HepG2 (cell line): Measurements from ENCODE around the gene EPB41L2. TPM values are rescaled to one million over a fixed set of nuclear protein-coding genes. Genes with fewer than 3 reads are reported as not detected.

Experiments
- ARID2 ChIP-seq: sonication (generic); formaldehyde crosslinking; IDR thresholded peaks from 2 replicates; pipeline ENCODE4 v1.8.1; 2022; ENCODE audit warnings: mild to moderate bottlenecking, missing genetic modification reagents, borderline replicate concordance
- ARNT ChIP-seq: fragments of 450-650 bp; IDR thresholded peaks from 2 replicates; pipeline ENCODE4 v1.6.1; 2017
- ATF2 ChIP-seq: sonication (generic); formaldehyde crosslinking; IDR thresholded peaks from 2 replicates; pipeline ENCODE4 v1.4.0; 2020; ENCODE audit warnings: missing genetic modification reagents
- CEBPG ChIP-seq: IDR thresholded peaks from 2 replicates; pipeline ENCODE4 v1.6.1; 2016
- EP300 ChIP-seq, 3 experiments: sonication (generic) in 1 of 3; formaldehyde crosslinking in 1 of 3; IDR thresholded peaks; 2 replicates each; pipeline versions ENCODE4 v1.5.1 to v1.6.1; 2011 to 2020; ENCODE audit warnings: low read depth in 2 of 3, low read length in 2 of 3, borderline replicate concordance in 1 of 3, improper control_type of control experiment in 1 of 3, mild to moderate bottlenecking in 1 of 3, missing genetic modification reagents in 1 of 3, moderate library complexity in 1 of 3
- FOXP4 ChIP-seq: sonication (generic); formaldehyde crosslinking; IDR thresholded peaks from 2 replicates; pipeline ENCODE4 v1.4.0; 2020; ENCODE audit warnings: missing genetic modification reagents
- IRF1 ChIP-seq: sonication (generic); formaldehyde crosslinking; IDR thresholded peaks from 2 replicates; pipeline ENCODE4 v1.4.0; 2020; ENCODE audit warnings: low read depth, mild to moderate bottlenecking, missing genetic modification reagents
- MTERF4 ChIP-seq: sonication (generic); formaldehyde crosslinking; IDR thresholded peaks from 2 replicates; pipeline ENCODE4 v1.8.0; 2023; ENCODE audit warnings: mild to moderate bottlenecking, missing genetic modification reagents
- MYPOP ChIP-seq: sonication (generic); formaldehyde crosslinking; IDR thresholded peaks from 2 replicates; pipeline ENCODE4 v1.8.1; 2023; ENCODE audit warnings: mild to moderate bottlenecking, moderate library complexity, missing genetic modification reagents
- RXRB ChIP-seq: IDR thresholded peaks from 2 replicates; pipeline ENCODE4 v1.6.1; 2016; ENCODE audit warnings: borderline replicate concordance, missing genetic modification reagents, missing compliant biosample characterization
- SALL2 ChIP-seq: sonication (generic); formaldehyde crosslinking; IDR thresholded peaks from 2 replicates; pipeline ENCODE4 v1.8.1; 2023; ENCODE audit warnings: mild to moderate bottlenecking, missing genetic modification reagents, inconsistent platforms
- TCF12 ChIP-seq, 2 experiments: fragments of 450-650 bp in 1 of 2; sonication (generic) in 1 of 2; formaldehyde crosslinking in 1 of 2; IDR thresholded peaks; 2 replicates each; pipeline versions ENCODE4 v1.6.1 to v1.8.0; 2017 to 2022; ENCODE audit warnings: antibody characterized with exemption in 1 of 2, mild to moderate bottlenecking in 1 of 2, missing genetic modification reagents in 1 of 2, moderate library complexity in 1 of 2
- TEAD3 ChIP-seq: optimal IDR thresholded peaks from 2 replicates; pipeline ENCODE3; 2016; ENCODE audit warnings: borderline replicate concordance
- TEF ChIP-seq: sonication (generic); formaldehyde crosslinking; IDR thresholded peaks from 2 replicates; pipeline ENCODE4 v1.5.0; 2020; ENCODE audit warnings: missing genetic modification reagents
- ZFP36L2 ChIP-seq: sonication (generic); formaldehyde crosslinking; IDR thresholded peaks from 2 replicates; pipeline ENCODE4 v1.4.0; 2020; ENCODE audit warnings: missing genetic modification reagents
- ZMYM4 ChIP-seq: sonication (generic); formaldehyde crosslinking; IDR thresholded peaks from 2 replicates; pipeline ENCODE4 v1.8.1; 2023; ENCODE audit warnings: mild to moderate bottlenecking, missing genetic modification reagents
- ZNF326 ChIP-seq: sonication (generic); formaldehyde crosslinking; IDR thresholded peaks from 2 replicates; pipeline ENCODE4 v1.4.0; 2020; ENCODE audit warnings: missing genetic modification reagents, borderline replicate concordance
- ZNF331 ChIP-seq: sonication (generic); formaldehyde crosslinking; IDR thresholded peaks from 2 replicates; pipeline ENCODE4 v1.4.0; 2020; ENCODE audit warnings: missing genetic modification reagents
- ZNF747 ChIP-seq: sonication (generic); formaldehyde crosslinking; IDR thresholded peaks from 2 replicates; pipeline ENCODE4 v1.8.1; 2023; ENCODE audit warnings: missing genetic modification reagents, mild to moderate bottlenecking, borderline replicate concordance
- polyA plus RNA-seq, 8 experiments: library from polyadenylated mRNA; depleted of rRNA in 3 of 8; stranded (reverse) in 7 of 8; unstranded in 1 of 8; fragments of >200 nt; fragmentation: Illumina TruSeq in 4 of 8; extraction: Trizol in 4 of 8; gene quantifications; 2 replicates each; pipeline versions ENCODE4 v1.2.1 to v1.2.3, GENCODE V29; 2011 to 2016; ENCODE audit warnings: low read depth in 4 of 8, missing spikeins in 1 of 8, mixed read lengths in 1 of 8; ENCODE audit not compliant: insufficient read depth in 1 of 8
- total RNA-seq, 5 experiments: library from RNA; depleted of rRNA; stranded (reverse); fragments of >200 nt; fragmentation: Illumina TruSeq; extraction: Trizol; gene quantifications; 2 replicates each; pipeline ENCODE4 v1.2.3, GENCODE V29; 2016; ENCODE audit warnings: low read depth in 1 of 5

EPB41L2 gene
- total and polyA plus RNA-seq, 2 of the 13 experiments (the other 11 are each of a cell fraction or from before 2014, with no cell fraction given) = 41.7 to 56.4 TPM

GRCh38 chr6:130969791-130970491 lies 93.1 kb downstream of the EPB41L2 start (continued):
- TF ChIP-seq FOXP4 (peak; percentile 85), ARID2 (CRISPR knock-in tag) (no peak), ZNF326 (no peak), ARNT (no peak), ZMYM4 (peak; percentile 24; the same call in 1 of the 2 replicates), MTERF4 (CRISPR knock-in tag) (no peak), ZFP36L2 (CRISPR knock-in tag) (no peak), MYPOP (peak; percentile 58; the same call in 1 of the 2 replicates), SALL2 (CRISPR knock-in tag) (peak; percentile 41; the same call in 1 of the 2 replicates), TEF (CRISPR knock-in tag) (no peak), TEAD3 (peak; percentile 24), CEBPG (CRISPR knock-in tag) (peak; percentile 82), IRF1 (CRISPR knock-in tag) (no peak), RXRB (CRISPR knock-in tag) (peak; percentile 17; the same call in 1 of the 2 replicates), EP300 (IDR thresholded peaks at IDR 0.05; ENCODE audit: low read depth in 2 of 2, low read length in 2 of 2) (peak in 1 of 2 experiments; percentile 56; a peak in 1 of 4 replicates), EP300 (CRISPR knock-in tag; IDR thresholded peaks at IDR 0.05; ENCODE audit: borderline replicate concordance) (no peak), ZNF747 (no peak), TCF12 (IDR thresholded peaks at IDR 0.05) (no peak), TCF12 (CRISPR knock-in tag; IDR thresholded peaks at IDR 0.05) (no peak), ATF2 (peak; percentile 46; the same call in 1 of the 2 replicates), ZNF331 (CRISPR knock-in tag) (0 out of 2 replicates have a peak, but pooled peaks have one; percentile 27)
